NCI-H82 treated with DMSO at 0.1 percent for 48 hours (cell line): ENCODE data around the gene PCDH15.

Source experiments
- DNase-seq: peaks from one replicate; lab custom pipeline; 2025; ENCODE audit not compliant: unreplicated experiment; lab: John Stamatoyannopoulos, UW

Gene PCDH15

DNA sequence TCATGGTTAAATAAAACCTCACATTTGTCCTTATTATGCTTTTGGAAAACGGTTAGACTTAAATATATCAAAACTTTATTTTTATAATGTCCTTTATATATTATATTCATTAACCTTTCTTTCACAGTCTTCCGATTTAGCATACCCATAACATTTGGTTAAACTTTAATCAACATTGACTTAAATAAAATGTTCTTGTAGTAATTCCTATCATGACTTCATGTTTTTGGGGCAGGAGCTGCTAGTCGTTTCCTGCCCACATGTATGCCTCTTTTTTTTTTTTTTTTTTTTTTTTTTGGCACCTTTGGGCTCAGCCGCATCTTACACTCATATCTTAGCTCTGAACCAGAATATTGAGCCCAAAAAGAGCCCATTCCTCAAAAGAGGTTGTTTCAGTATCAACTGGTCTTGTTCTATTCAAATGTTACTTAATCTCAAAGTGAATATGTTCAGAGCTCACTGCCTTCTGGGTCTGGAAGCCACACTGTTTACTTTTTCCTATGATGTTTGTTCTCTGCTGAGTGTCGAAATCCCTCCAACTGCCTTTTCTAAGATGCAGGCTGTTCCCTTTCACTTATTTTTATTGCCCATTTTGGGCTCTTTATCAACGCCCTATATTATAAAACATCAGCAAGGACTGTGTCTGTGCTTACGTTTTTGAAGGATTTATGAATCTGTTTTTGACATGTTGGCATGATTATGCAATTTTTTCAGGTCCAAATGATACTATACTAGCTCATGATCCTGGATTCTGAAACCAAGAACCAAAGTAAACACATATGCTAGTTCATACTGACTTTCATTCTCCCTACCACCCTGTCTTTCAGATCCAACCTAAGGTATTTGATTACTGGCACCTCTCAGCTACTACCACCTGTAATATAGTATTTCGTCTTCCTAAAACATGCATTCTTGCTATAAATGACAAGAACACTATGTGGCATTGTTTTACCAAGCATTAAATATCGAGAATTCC, 914.4 kb downstream of the PCDH15 start:
- DNase-seq = no peak

DNA sequence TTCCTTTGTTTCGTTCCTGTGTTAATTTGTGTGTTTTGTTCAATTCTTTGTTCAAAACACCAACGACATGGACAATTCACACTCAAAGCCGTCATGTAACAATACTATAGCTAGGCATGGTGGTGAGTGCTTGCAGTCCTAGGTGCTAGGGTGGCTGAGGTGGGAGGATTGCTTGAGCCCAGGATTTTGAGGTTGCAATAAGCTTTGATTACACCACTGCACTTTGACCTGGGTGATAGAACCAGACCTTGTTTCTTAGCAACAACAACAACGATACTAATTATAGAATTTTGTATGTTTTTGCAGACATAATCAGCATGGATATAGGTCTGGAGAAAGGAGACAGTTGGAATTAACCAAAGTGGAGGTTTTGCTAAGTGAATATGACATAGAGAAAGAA, 936.2 kb downstream of the PCDH15 start:
- DNase-seq = no peak

DNA sequence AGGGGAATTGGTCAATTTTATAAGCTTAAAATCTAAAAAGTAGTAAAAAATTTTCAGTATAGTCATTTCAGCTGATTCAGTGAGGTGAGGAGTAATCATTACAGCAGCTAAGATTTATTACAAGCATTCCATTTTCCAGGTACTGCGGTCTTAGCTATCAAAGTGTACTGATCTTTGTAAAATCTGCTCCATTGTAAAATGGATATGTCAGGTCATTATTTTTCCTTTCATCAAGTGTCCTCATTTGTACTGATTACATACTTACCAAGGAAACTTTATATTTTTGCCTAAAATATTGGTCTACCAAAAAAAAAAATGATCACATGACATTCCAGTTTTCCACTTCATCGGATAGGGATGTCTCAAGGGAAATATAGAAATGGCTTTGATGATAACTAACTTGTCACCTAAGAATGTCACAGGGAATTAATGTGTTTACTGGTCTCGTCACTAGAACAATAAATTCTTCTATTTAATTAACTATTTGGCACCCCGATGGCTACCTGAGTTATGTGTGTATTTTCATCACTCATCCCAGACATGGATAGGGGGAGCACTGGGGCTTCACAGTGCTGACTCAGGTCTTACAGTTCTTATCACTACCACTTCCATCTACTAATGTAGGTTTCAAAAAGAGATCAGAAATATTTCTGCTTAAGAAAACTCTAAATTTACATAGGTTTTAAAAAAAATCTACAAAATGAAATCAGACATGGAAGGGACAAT, 948.4 kb downstream of the PCDH15 start:
- DNase-seq = no peak

DNA sequence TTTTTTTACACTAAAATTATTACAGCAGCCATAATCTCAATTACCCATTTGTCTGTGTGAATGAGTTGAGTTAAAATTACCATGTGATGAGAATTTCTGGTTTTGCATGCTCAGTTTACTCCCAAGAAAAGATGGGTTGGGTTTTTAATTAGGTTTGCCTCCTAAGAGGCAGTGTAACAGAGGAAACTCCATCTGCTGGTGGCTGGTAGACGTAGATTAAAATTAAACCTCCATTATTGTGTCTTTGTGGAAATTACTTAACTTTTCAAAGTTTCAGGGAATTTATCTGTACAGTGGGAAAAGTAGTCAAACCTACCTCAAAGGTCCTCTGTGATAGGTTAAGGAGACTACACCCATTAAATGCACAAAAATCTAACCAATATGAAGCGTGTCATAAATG, 954.2 kb downstream of the PCDH15 start:
- no peak for DNase-seq

DNA sequence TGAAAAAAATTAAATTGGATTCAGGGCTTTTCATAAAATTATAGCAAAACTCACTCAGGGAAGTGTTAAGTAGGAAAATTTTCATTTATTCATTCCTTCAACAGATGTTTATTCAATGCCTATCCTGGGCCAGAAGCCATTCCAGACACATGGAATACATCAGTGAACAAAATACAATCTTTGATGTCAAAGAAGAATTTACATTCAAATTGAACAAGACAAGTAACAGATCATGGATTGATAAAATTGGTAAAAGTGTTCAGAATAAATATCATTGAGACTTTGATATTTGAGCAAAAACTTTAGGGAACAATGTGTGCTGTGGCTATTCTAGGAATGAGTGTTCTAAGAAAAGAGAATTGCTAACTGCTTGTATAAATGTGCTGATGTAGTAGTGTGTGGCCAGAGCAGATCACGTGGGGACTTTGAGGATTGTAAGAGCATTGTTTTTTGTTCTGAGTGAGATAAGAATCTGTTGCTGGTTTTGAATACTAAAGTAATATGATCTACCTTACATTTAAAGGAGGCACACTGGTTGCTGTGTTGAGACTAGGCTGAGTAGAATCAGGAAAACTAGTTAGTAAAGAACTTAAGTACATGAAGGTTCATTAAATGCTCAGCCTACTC, 957.2 kb downstream of the PCDH15 start:
- no peak for DNase-seq

DNA sequence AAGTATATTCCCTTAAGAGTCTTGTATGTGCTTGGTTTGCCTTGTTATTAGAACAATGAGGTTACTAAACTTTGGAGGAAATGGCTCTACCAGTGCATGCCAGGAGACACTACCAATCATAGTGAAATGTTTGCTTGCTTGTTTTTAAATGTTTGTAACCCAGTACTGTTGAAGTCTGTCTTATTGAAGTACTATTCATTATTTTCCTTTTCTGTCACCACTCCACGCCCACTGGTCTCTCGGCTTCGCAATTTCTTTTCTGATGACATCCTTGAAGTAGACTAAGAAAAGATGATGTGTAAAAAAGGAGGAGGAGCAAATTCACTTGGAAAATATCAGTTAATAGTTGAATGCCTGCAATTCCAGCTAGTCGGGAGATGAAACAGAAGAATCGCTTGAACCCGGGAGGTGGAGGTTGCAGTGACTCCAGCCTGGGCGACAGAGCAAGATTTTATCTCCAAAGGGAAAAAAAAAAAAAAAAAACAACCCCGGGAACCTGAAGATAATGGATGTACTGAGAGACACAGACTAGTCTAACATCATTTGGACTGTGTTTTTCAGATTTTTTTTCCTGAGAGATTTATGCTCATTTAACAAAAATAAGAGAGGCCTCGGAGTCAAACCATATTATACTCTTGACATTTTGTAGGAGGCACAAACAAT, 959.4 kb downstream of the PCDH15 start:
- no peak for DNase-seq

DNA sequence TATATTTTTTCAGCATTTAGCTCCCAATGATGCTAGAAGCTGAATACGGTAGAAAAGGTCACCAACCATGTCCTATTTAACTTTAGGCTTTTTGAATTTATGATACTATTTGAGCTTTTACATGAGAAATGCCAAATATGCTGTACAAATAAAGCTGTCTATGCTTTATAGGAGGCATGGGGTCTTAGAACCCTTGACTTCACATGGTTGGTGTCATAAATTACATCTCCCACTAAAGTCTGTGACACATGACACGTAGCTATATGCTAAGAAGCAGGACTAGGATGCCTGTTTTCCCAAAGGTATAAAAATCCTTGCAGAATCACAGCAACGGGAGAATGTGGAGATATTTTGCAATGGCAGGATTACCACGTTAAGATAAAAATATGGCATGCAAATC, 960.4 kb downstream of the PCDH15 start:
- DNase-seq = no peak

DNA sequence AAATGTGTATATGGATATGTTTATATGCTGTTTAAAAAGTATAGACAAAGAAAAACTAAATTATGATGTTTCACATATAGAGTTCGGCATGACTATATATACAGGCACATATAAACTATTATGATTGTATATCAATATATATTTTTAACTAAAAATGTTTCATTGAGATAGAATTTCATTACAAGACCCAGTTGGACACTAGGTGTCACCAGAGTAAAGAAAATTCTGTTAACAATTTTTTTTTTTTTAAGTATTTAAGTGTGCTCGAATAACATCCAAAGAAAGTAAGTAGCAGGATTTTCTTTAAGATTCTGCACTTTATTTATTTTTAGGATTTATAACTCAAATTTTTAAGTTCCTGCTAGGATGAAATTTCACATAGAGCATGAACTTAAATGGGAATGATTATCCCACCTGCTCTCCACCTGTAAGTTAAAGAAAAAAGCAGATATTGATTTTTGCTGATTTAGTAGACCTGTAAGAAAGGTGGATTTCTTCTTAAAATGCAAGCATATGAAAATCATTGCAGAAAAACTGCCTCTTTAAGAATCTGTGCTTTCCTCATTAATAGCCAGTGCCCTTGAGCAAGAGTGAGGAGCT, 961.5 kb downstream of the PCDH15 start:
- DNase-seq = no peak

DNA sequence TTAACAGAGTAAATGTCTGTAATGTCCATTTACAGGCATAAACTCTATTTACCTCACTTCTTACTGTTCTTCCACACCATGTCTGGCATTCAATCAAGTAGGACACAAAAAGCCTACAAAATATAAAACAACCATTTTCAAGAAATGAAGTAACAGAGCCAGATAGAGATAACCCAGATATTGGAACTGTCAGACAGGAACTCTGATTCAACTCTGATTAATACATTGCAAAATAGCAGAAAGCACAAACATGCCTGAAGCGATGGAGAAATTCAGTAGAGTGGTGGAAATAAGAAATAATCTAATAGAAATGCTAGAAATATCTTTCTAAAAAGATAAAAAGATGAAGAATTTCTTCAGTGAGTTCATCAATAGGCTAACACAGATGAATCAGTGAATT, 964.4 kb downstream of the PCDH15 start:
- no peak for DNase-seq

DNA sequence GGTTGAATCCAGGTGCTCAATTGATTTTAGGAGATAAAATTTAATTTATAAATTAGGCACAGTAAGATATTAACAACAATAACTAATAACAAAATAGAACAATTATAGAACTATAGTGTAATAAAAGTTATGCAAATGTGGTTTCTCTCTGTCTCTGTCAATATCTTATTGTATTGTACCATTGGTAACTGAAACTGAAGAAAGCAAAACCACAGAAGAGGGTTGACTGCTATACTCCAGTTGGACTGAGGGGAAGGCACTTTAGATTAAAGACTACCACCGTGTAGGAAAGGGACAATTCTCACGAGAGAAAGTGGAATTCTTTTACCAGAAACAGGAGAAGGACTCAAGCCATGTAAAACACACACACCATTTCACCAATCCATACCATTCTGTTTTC, 967.1 kb downstream of the PCDH15 start:
- no peak for DNase-seq

DNA sequence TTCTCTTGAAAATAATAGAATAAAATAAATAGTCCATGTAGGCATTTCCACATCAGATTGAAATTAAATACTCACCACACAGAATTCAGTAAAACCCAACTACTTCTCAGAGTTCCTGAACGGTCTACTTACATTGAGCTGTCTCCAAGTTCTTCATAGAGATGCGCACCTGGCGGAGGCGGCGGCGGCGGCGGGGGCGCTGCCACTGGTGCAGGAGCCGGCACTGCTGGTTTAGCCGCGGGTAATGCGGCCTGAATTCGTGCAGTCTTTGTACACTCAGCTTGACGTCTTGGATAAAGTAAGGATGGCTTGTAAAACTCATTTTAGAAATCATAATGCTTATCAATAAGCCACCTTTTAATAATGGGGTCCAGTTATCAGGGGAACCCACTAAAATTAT, 973.8 kb downstream of the PCDH15 start:
- DNase-seq = no peak

DNA sequence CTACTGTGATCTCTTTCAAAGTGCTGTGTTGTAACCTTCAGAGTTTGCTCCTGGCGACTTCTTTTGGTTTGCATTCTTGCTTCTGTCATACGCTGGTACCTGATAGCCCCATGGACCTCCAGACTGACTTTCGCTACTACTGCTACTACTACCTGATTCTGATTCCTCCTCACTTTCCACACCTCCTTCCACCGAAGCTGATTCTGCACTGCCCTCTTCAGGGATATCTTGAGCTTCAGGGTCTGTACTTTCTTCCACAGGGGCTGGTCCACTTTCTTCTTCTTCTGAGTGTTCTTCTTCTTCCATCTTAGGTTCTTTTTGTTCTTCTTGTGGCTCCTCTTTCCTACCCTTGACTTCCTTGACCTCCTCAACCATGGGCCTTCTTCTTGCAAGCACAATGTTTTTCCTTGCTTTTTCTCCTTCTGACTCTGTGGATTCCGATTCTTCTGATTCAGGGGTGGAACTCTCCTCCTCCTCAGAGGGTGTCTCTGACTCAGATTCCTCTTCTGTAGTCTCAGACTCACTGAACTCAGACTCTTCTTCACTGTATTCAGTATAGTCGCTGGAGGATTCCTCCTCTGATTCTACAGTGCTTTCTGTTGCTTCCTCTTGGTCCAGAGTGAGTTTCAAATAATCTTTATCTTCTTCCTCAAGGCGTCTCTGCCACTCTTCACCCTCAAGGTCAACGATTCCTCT, 992.2 kb downstream of the PCDH15 start:
- DNase-seq = no peak

DNA sequence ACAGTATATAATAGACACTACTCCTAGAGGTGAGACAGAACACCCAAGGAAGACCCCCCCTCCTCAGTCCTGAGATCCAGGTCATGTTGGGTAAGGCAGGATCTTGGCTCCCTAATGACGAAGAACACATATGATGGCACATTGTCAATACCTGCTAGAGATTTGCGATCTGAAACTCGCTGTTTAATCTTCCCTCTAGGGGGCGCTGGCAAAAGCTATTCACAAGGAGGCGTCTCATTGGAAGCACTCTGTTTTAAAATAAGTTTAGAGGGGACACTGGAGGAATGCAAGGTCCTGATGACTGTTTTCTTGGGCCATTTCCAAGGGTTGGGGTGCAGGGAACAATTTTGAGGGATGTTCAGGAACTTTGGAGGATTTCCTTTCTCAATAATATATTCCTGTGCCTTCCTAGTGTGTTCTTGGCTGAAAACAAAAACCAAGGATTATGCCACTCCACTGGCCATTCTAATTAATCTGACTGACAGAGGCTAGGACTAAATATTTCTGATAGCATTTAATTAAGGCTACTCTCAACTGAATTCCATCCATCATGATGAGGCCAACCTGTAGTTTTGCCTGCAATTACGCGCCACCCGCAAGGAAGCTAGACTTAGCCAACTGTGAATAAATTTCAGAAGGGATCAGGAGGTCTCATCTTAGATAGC, 1014.7 kb downstream of the PCDH15 start:
- DNase-seq = no peak

DNA sequence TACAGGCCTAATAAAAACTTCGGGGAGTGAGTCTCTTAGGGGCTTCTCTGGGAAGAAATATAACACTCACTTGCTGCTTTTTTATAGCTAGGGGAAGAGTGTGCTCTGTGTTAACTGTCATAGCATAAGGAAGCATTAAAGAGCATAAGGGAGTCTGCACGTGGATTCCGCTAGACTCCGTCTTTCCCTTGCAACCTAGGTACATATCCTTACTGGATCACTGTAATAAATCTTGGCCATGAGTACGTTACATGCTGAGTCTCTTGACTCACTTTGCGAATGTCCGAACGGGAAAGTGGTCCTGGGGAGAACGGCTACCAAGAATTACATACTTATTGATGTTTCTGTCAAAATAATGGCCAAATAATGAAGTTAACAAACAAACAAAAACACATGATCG, 1029.3 kb downstream of the PCDH15 start:
- DNase-seq = no peak

DNA sequence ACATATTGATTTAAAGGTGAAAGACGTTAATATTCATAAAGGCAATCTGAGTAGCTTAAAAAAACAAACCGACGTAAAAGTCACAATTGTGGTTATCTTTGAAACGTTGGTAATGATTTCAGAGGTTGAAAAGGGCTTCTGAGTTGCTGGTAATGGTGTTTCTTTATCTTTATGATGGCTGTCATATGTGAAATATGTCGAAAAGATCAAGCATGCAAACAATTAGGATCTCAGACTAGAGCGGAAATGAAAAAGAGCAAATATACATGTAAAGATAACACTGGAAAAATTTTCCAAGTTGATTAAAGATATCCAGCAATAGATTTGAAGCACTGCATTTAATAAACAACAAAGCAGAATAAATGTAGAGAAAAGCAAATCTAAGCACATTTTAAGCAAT, 1030.1 kb downstream of the PCDH15 start:
- no peak for DNase-seq

DNA sequence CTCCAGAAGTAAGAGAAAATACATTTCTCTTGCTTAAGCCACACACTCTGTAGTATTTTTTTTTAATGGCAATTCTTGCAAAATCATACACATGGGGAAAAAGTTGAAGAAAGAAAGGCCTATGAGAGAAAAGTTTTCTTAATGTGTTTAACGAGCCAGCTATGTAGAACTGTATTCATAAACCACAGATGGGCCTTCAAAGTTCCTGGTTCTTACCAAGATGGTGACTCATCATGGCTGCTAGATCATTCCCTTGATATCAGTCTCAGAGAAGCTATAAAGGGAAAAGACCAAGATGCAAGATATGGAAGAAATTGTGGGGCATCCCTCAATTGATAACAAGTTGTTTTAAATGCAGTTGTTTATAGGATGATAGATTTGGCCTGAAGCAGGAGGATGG, 1035.7 kb downstream of the PCDH15 start:
- DNase-seq = no peak

DNA sequence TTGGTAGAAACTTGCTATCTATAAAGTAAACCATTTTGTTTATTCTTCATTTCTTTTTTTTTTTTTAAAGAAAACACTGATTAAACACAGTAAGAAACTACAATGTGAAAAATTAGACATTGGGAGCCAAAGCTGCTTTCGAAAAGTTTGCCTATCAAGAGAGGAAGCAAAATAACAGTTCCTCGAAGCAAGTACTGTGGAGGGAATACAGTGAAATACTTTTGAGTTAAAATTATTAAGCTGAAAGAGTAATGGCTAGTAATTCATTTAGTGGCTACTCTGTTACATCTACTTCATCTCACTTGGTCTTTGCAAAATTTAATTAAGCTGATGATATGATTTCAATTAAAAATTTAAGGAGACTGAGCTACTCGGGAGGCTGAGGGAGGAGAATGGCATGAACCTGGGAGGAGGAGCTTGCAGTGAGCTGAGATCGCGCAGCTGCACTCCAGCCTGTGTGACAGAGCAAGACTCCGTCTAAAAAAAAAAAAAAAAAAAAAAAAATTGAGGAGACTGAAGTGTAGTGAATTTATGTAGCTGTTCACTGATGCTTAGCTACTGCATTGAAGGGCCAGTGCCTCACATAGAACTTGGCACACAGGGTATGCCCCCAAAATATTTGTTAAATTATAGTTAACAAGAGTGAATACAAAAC, 1046.3 kb downstream of the PCDH15 start:
- no peak for DNase-seq
